HepG2 (cell line): ENCODE measurements around the gene TMEM121. TPM values are rescaled to one million over a fixed set of nuclear protein-coding genes. Genes with fewer than 3 reads are reported as not detected.

Source experiments
- AGO1 ChIP-seq: fragments of 200-400 bp; formaldehyde crosslinking; IDR thresholded peaks from 2 replicates; pipeline ENCODE4 v1.6.1; 2017; ENCODE audit warnings: mild to moderate bottlenecking, low read depth, low read length, moderate library complexity; ENCODE audit not compliant: poor library complexity, severe bottlenecking
- ARID2 ChIP-seq: sonication (generic); formaldehyde crosslinking; IDR thresholded peaks from 2 replicates; pipeline ENCODE4 v1.8.1; 2022; ENCODE audit warnings: mild to moderate bottlenecking, missing genetic modification reagents, borderline replicate concordance
- DR1 ChIP-seq: sonication (generic); formaldehyde crosslinking; IDR thresholded peaks from 2 replicates; pipeline ENCODE4 v1.8.0; 2021; ENCODE audit warnings: mild to moderate bottlenecking, missing genetic modification reagents, inconsistent platforms
- HNRNPL ChIP-seq: fragments of 200-400 bp; formaldehyde crosslinking; IDR thresholded peaks from 2 replicates; pipeline ENCODE4 v1.6.1; 2017; ENCODE audit warnings: mild to moderate bottlenecking, low read depth, low read length
- KDM2A ChIP-seq: sonication (generic); formaldehyde crosslinking; IDR thresholded peaks from 2 replicates; pipeline ENCODE4 v1.4.0; 2020; ENCODE audit warnings: low read depth, missing genetic modification reagents, borderline replicate concordance
- MAFK ChIP-seq, 2 experiments: IDR thresholded peaks in 1 of 2; conservative IDR thresholded peaks in 1 of 2; 2 replicates each; pipeline ENCODE4 v1.6.1; 2011; ENCODE audit warnings: improper control_type of control experiment in 2 of 2, low read length in 2 of 2
- NKX3-1 ChIP-seq: sonication (generic); formaldehyde crosslinking; IDR thresholded peaks from 2 replicates; pipeline ENCODE4 v1.5.0; 2020; ENCODE audit warnings: missing genetic modification reagents
- SMAD1 ChIP-seq: sonication (generic); formaldehyde crosslinking; IDR thresholded peaks from 2 replicates; pipeline ENCODE4 v1.4.0; 2020; ENCODE audit warnings: missing genetic modification reagents, low read depth, mild to moderate bottlenecking, borderline replicate concordance
- ZBTB2 ChIP-seq: sonication (generic); formaldehyde crosslinking; IDR thresholded peaks from 2 replicates; pipeline ENCODE4 v1.8.0; 2022; ENCODE audit warnings: low read depth, missing genetic modification reagents
- ZFP82 ChIP-seq: sonication (generic); formaldehyde crosslinking; IDR thresholded peaks from 2 replicates; pipeline ENCODE4 v1.5.1; 2020; ENCODE audit warnings: mild to moderate bottlenecking, missing genetic modification reagents, borderline replicate concordance
- ZNF281 ChIP-seq: sonication (generic); formaldehyde crosslinking; IDR thresholded peaks from 2 replicates; pipeline ENCODE4 v1.4.0; 2020; ENCODE audit warnings: missing genetic modification reagents, borderline replicate concordance
- ZNF616 ChIP-seq: sonication (generic); formaldehyde crosslinking; IDR thresholded peaks from 2 replicates; pipeline ENCODE4 v1.5.0; 2020; ENCODE audit warnings: low read depth, mild to moderate bottlenecking, missing genetic modification reagents
- ZNF841 ChIP-seq: sonication (generic); formaldehyde crosslinking; IDR thresholded peaks from 2 replicates; pipeline ENCODE4 v1.8.1; 2023; ENCODE audit warnings: missing genetic modification reagents, borderline replicate concordance
- polyA plus RNA-seq, 8 experiments: library from polyadenylated mRNA; depleted of rRNA in 3 of 8; stranded (reverse) in 7 of 8; unstranded in 1 of 8; fragments of >200 nt; fragmentation: Illumina TruSeq in 4 of 8; extraction: Trizol in 4 of 8; gene quantifications; 2 replicates each; pipeline versions ENCODE4 v1.2.1 to v1.2.3, GENCODE V29; 2011 to 2016; ENCODE audit warnings: low read depth in 4 of 8, missing spikeins in 1 of 8, mixed read lengths in 1 of 8; ENCODE audit not compliant: insufficient read depth in 1 of 8
- total RNA-seq, 5 experiments: library from RNA; depleted of rRNA; stranded (reverse); fragments of >200 nt; fragmentation: Illumina TruSeq; extraction: Trizol; gene quantifications; 2 replicates each; pipeline ENCODE4 v1.2.3, GENCODE V29; 2016; ENCODE audit warnings: low read depth in 1 of 5

TMEM121 gene
- total and polyA plus RNA-seq, 2 of the 13 experiments (the other 11 are each of a cell fraction or from before 2014, with no cell fraction given), result 6.6 to 19.0 TPM

- TF ChIP-seq ARID2 (no peak), ZNF281 (CRISPR knock-in tag) (no peak), ZBTB2 (no peak), DR1 (CRISPR knock-in tag) (no peak), SMAD1 (CRISPR knock-in tag) (no peak), ZNF841 (CRISPR knock-in tag) (no peak), HNRNPL (peak; percentile 57; the same call in 1 of the 2 replicates), ZNF616 (CRISPR knock-in tag) (no peak), NKX3-1 (CRISPR knock-in tag) (no peak), KDM2A (CRISPR knock-in tag) (peak; percentile 17; the same call in 1 of the 2 replicates), ZFP82 (CRISPR knock-in tag) (no peak), MAFK (conservative IDR thresholded peaks at IDR 0.05 in 1 of 2, IDR thresholded peaks at IDR 0.05 in 1 of 2; ENCODE audit: low read length in 2 of 2) (no peak), AGO1 (peak; percentile 80)
Observed at GRCh38 chr14:105531894-105532623, 5.7 kb downstream of the TMEM121 start (continued).
